Right atrium auricular region (tissue), 2 donors: Measurements from ENCODE around the gene HADHA. TPM values are rescaled to one million over a fixed set of nuclear protein-coding genes. Genes with fewer than 3 reads are reported as not detected.

Experiments
- DNase-seq: peaks from one replicate; pipeline ENCODE4 v3.0.0-alpha.2; 2019; ENCODE audit warnings: low spot score
- H3K27ac ChIP-seq, 2 donors: fragments of 200-600 bp; sonication (generic); 1 replicate in 1 of 2; 2 replicates in 1 of 2; pipeline ENCODE4 v1.5.1; 2016 to 2019
- H3K27me3 ChIP-seq, 2 donors: fragments of 200-600 bp; sonication (generic); one replicate each; pipeline versions ENCODE4 v1.5.1 to v1.6.0; 2017 to 2019
- H3K36me3 ChIP-seq: fragments of 200-600 bp; sonication (generic); one replicate; pipeline ENCODE4 v1.5.1; 2016
- H3K4me1 ChIP-seq, 2 donors: fragments of 200-600 bp; sonication (generic); one replicate each; pipeline versions ENCODE4 v1.5.1 to v1.6.0; 2017 to 2019
- H3K4me3 ChIP-seq, 2 donors: fragments of 200-600 bp; sonication (generic); 1 replicate in 1 of 2; 2 replicates in 1 of 2; pipeline ENCODE4 v1.5.1; 2017 to 2019; ENCODE audit warnings: mild to moderate bottlenecking in 1 of 2, moderate library complexity in 1 of 2
- H3K9me3 ChIP-seq, 2 donors: fragments of 200-600 bp; sonication (generic); one replicate each; pipeline ENCODE4 v1.5.1; 2019
- total RNA-seq, 2 donors: library from RNA; depleted of rRNA; stranded (reverse); fragments of >200 nt; gene quantifications; one replicate each; pipeline ENCODE4 v1.1.0, GENCODE V29; 2016
- TF ChIP-seq, protein P1 (sequence below), 2 donors: fragments of 200-600 bp; sonication (generic); IDR thresholded peaks; one replicate each; pipeline ENCODE4 v1.5.1; 2019; ENCODE audit warnings: antibody characterized with exemption in 2 of 2

Gene HADHA
- total RNA-seq, 2 donors from 2014 or later: 333 to 364 TPM

DNA sequence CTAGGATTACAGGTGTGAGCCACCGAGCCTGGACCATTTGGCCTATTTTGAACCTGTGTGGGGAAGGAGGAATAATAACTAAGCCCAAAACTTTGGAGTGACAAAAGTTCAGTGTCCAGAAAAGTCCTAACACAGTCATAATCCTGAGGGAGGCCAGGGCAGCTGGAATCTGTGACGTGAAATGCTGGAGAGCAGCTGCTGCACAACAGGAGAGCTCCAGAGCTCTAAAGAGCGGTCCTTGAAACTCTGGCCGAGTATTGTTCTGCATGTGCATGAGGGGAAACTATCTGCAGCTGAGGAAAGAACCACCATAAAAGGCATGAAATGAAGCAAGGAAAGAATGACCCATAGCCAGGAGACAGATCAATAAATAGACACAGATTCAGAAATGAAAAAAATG lies 27.8 kb downstream of the HADHA start:
- TF ChIP-seq, protein P1, sequence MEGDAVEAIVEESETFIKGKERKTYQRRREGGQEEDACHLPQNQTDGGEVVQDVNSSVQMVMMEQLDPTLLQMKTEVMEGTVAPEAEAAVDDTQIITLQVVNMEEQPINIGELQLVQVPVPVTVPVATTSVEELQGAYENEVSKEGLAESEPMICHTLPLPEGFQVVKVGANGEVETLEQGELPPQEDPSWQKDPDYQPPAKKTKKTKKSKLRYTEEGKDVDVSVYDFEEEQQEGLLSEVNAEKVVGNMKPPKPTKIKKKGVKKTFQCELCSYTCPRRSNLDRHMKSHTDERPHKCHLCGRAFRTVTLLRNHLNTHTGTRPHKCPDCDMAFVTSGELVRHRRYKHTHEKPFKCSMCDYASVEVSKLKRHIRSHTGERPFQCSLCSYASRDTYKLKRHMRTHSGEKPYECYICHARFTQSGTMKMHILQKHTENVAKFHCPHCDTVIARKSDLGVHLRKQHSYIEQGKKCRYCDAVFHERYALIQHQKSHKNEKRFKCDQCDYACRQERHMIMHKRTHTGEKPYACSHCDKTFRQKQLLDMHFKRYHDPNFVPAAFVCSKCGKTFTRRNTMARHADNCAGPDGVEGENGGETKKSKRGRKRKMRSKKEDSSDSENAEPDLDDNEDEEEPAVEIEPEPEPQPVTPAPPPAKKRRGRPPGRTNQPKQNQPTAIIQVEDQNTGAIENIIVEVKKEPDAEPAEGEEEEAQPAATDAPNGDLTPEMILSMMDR (IDR thresholded peaks at IDR 0.05): no peak
- Histone ChIP-seq H3K4me3 (no peak overlapping the region), H3K4me1 (no peaks in the 10 kb centered on the region), H3K9me3 (no peaks in the 10 kb centered on the region), H3K36me3 (peaks cover 87% of the 10 kb centered on the region), H3K27me3 (no peaks in the 10 kb centered on the region), H3K27ac (no peak overlapping the region)
- DNase-seq: no peak

DNA sequence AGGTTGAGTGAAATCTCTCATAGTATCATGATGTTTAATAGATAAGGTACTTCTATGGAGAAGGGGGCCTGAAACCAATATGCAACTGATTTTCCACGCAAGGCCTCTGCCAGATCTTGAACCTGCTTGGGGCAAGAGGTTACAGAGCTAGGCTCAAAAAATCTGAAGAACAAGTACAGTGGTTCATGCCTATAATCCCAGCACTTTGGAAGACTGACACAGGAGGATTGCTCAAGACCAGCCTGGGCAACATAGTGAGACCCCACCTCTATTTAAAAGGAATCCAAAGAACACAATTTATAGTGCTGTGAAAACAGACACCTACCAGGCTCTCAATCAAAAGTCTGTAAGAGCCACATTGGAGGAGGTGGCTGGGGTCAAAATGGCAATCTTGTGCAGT lies 28.6 kb downstream of the HADHA start:
- DNase-seq: no peak
- Histone ChIP-seq H3K36me3 (peaks cover 89% of the 10 kb centered on the region), H3K27me3 (no peaks in the 10 kb centered on the region), H3K9me3 (no peaks in the 10 kb centered on the region), H3K4me1 (no peaks in the 10 kb centered on the region), H3K27ac (no peak overlapping the region), H3K4me3 (no peak overlapping the region)
- TF ChIP-seq, protein P1 (IDR thresholded peaks at IDR 0.05): no peak

DNA sequence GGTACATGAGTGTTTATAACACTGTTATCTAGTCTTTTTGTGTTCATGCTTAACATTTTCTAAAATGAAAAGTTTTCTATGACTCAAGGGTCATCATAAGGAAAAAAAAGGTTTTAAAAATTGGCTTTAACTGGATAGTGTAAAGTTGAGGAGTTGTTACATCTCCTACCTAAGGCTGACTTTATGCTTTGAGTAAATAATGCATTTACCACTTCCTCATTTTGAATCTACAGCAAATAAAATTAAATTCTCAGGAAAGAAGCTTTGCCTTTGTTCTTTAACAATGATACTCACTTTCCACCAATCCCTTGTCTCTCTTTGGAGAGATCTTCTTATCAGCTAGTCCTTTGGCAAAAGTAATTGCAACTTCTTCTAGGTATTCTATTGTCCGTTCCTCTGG lies 29.7 kb downstream of the HADHA start:
- DNase-seq: no peak
- no peaks in the 10 kb centered on the region for H3K9me3 ChIP-seq
- TF ChIP-seq, protein P1 (IDR thresholded peaks at IDR 0.05): no peak

DNA sequence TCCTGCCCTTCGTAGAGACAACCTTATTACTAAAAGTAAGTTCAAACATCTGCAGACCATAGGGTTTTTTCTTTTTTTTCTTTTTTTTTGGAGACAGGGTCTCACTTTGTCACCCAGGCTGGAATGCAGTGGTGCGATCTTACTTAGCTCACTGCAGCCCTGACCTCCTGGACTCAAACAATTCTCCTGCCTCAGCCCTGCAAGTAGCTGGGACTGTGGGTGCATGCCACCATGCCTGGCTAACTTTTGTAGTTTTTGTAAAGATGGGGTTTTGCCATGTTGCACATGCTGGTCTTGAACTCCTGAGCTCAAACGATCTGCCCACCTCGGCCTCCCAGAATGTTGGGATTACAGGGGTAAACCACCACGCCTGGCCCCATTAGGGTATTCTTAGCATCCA lies 32.4 kb downstream of the HADHA start:
- H3K4me1 ChIP-seq: no peaks in the 10 kb centered on the region

More for the DNA sequence above, 29.7 kb downstream of the HADHA start:
- Histone ChIP-seq H3K4me3 (no peak overlapping the region), H3K27ac (no peak overlapping the region), H3K36me3 (peaks cover 89% of the 10 kb centered on the region), H3K27me3 (no peaks in the 10 kb centered on the region), H3K4me1 (no peaks in the 10 kb centered on the region)

DNA sequence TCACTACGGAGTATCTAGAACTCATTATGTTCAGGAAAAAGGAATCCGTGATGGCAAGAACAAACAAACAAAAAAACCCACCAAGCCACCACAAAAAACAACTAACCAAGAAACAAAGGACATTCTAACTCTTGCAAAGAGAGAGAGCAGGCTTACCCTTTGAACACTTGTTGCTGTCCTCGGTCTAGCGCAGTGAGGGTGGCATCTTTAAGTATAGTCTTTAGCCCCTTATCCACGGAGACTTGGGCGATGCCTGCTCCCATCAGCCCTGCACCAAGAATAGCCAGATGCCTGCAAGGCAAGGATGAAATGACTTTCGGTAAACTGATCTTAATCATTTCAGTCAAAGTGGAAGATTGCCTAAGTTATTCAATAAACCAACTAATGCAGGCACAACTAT lies 40.5 kb downstream of the HADHA start:
- Histone ChIP-seq H3K9me3 (no peaks in the 10 kb centered on the region), H3K27me3 (no peaks in the 10 kb centered on the region), H3K4me3 (no peak overlapping the region), H3K27ac (no peak overlapping the region), H3K4me1 (no peaks in the 10 kb centered on the region), H3K36me3 (peaks cover 96% of the 10 kb centered on the region)
- TF ChIP-seq, protein P1 (IDR thresholded peaks at IDR 0.05): no peak
- no peak for DNase-seq

More for the DNA sequence above, 32.4 kb downstream of the HADHA start:
- Histone ChIP-seq H3K4me3 (no peak overlapping the region), H3K36me3 (peaks cover 100% of the 10 kb centered on the region), H3K9me3 (no peaks in the 10 kb centered on the region), H3K27me3 (no peaks in the 10 kb centered on the region), H3K27ac (no peak overlapping the region)
- TF ChIP-seq, protein P1 (IDR thresholded peaks at IDR 0.05): no peak
- no peak for DNase-seq

DNA sequence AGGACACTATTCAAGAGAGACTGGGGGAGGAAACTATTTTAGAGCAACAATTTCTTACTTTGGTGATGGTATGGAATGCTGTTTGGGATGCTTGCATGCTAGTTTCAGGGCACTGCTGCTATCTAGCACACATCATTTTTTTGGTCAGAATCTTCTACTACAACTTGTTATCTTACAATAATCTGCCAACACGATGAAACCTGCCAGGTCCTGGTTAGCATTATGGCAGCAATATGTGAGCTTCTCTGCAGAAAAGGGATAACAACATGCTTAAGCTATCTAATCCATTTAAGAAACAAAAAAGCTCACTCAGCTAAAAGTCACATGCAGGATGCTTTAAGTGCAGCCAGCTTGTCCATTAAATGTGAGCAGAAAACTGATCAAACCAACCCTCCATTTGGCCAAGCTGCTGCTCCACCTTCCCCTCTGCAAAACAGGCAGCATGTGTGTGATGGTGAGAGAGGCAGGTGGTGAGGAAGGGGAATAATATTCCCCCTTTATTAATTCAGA lies 41.4 kb downstream of the HADHA start:
- H3K4me1 ChIP-seq: no peaks in the 10 kb centered on the region
- no peaks in the 10 kb centered on the region for H3K9me3 ChIP-seq
- H3K36me3 ChIP-seq: peaks cover 96% of the 10 kb centered on the region
- TF ChIP-seq, protein P1 (IDR thresholded peaks at IDR 0.05): no peak
- no peak overlapping the region for H3K4me3 ChIP-seq
- H3K27ac ChIP-seq: no peak overlapping the region
- no peaks in the 10 kb centered on the region for H3K27me3 ChIP-seq
- no peak for DNase-seq
